Inflammatory macrophage treated with lipopolysaccharide for 4 hours (primary cell): Measurements from ENCODE around the gene DHX15.

Source experiments
- DNase-seq: peaks from one replicate; pipeline ENCODE4 v3.0.0-alpha.2; 2020

Gene DHX15

DNA sequence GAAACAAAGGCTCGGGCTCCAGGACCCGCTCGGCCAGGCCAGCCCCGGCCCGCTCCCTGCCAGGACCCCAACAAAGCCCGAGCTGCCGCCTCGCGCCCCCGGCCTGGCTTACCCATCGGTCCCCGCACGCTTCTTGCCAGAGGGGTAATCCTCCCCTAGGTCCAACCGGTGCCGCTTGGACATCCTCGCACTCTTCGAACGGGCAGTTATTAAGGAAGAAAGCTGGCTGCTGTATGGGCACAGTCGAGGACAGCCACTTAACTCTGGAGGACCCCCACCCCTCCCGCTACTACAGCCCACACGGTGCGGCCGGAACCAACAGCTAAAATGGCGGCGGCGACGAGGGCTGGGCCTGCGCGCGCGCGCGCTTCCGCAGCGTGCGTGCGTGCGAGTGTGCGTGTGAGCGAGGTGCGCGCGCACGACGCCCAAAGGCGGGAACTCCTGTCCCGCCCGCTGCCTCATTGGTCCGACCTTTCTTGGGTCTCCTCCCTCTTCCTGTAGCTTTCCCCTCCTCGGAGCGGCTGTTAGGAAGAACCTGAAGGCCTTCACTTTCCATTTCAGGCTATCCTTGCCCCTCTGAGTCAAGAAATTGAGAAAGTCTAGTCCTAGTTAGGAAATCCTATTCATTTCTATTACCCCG, at the start of gene DHX15:
Gene DHX15, minus strand, starts transcription at position 344 of the 640 bp plus-strand sequence. Its CDS starts 161 bp downstream, at position 183.
- peak; percentile 100 for DNase-seq

DNA sequence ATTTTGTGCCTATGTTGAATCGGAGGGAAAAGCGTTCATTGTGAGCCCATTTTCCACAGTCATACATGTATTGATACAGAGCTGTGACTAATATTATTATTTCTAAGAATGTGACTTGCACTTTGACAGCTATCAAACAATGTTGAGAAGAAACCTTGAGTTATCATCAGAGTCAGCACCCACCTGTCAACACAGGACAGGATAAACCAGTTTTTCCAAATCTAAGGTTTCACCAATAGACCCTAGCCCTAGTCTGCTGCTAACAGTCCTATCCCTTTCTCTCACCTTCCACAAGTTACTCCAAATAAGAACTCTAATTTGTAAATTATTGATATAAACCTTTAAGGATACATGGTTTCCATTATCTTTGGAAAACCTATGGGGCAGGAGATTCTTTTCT, 47.7 kb upstream of the DHX15 start:
- no peak for DNase-seq

- no peak for DNase-seq
Observed at GRCh38 chr4:24630937-24631336, 46.6 kb upstream of the DHX15 start.

- DNase-seq, result no peak
Observed at GRCh38 chr4:24625091-24625490, 40.7 kb upstream of the DHX15 start.

GRCh38 chr4:24624381-24624780, 40.0 kb upstream of the DHX15 start:
- no peak for DNase-seq

DNA sequence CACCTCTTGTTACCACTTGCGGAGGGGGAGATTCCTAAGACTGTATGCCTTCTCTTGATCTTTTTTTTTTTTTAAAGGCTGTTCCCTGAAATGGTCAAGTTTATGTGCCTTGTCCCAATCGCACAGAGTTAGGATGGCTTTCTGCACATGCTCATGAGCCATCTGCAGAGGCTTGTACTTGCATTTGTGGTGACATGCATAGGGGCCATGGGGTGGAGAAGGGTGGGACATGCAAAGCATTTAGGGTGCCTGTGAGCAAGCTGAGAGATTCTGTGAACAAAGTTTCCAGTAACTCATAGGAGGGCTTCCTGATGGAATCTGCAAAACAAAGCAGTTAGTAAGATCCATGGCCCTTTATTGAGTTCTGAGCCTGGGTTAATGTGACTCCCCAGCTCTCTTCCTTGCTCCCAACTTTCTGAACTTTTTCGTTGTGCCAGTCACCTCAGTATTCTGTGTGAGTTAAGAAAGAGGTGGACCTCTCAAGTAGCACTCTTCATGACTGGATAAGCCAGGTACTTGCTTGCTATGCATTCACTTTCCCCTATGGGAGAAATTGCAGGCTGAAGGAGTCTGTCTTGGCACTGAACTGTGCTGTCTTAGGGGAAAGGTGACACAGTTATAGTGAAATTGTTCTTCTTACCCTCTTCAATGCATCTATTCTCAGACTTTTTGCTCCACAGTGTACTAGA, 37.9 kb upstream of the DHX15 start:
- DNase-seq, result no peak

- DNase-seq, result no peak
Observed at GRCh38 chr4:24615977-24616376, 31.6 kb upstream of the DHX15 start.

- no peak for DNase-seq
Observed at GRCh38 chr4:24614881-24615280, 30.5 kb upstream of the DHX15 start.

- DNase-seq, result no peak
Observed at GRCh38 chr4:24613502-24613901, 29.1 kb upstream of the DHX15 start.

- DNase-seq, result no peak
Observed at GRCh38 chr4:24611575-24611974, 27.2 kb upstream of the DHX15 start.

- no peak for DNase-seq
Observed at GRCh38 chr4:24607334-24607733, 23.0 kb upstream of the DHX15 start.

DNA sequence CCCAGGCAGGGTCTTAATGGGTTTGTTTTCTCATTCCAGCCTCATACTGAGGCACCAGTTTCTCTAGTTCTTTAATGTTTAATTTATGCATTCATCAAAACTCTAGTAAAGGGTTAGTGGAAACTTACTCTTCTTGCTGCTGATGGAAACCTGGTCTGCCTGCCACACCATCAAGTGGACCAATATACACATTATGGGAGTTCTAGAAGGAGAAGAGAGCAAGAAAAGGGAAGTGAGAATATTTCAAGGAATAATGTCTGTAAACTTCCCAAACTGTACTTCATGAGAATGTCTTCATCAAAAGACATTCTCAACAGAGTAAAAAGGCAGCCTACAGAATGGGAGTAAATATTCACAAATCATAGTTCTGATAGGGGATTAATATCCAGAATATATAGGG, 20.9 kb upstream of the DHX15 start:
- DNase-seq, result peak; percentile 67

GRCh38 chr4:24604558-24605214, 20.3 kb upstream of the DHX15 start:
- peak; percentile 23 for DNase-seq

DNA sequence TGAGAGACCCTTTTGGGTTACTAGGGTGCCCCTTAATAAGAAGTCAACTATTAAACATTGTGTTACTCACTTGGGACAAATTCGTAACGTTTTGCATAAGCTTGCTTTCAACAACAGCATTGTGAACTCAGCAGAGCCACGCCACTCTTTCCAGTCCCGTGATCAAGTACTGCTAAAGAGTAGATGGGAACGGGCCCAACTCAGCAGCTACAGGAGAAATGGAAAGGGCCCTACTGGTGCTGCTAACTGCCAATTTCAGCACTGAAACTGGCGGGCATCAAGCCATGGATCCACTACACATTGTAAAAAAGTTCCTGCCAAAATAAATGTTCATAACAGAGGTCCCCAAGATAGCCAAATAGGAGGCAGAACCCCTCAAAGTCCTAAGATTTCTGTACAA, 19.0 kb upstream of the DHX15 start:
- DNase-seq, result no peak

DNA sequence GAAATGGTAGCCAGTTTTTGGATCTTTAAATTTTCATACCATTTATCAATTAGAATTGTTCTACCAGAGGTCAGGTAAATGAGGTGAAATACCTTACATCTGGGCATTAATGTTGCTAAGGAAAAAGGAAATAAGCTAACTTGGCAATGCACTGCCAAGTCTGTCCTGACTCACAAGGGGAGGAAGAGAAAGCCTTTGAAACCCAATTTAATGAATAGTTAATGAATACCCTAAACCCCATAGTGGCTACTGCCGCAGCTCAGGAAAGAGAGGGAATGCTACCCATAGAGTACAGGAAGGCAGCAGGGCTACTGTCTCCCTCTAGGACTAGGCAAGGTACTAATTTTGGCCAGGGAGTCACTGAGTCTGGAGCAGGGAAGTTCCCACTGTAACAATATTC, 16.8 kb upstream of the DHX15 start:
- DNase-seq, result no peak

DNA sequence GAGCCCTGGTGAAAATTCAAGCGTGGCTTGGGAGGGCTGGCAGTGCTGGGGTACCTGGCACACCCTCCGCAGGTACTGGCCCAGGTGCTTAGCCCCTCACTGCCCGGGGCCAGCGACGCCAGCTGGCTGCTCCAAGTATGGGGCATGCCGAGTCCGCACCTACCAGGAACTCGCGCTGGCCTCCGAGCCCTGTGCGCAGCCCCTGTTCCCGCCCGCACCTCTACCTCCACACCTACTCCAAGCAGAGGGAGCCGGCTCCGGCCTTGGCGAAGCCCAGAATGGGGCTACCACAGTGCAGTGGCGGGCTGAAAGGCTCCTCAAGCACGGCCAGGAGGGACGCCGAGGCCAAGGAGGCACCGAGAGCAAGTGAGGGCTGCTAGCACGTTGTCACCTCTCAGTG, 14.9 kb upstream of the DHX15 start:
- no peak for DNase-seq

- DNase-seq, result no peak
Observed at GRCh38 chr4:24598025-24598424, 13.7 kb upstream of the DHX15 start.

GRCh38 chr4:24595659-24596058, 11.3 kb upstream of the DHX15 start:
- no peak for DNase-seq

- no peak for DNase-seq
Observed at GRCh38 chr4:24594887-24595286, 10.5 kb upstream of the DHX15 start.

- no peak for DNase-seq
Observed at GRCh38 chr4:24589448-24589847, 5.1 kb upstream of the DHX15 start.

GRCh38 chr4:24588216-24588954, 4.0 kb upstream of the DHX15 start:
- no peak for DNase-seq

DNA sequence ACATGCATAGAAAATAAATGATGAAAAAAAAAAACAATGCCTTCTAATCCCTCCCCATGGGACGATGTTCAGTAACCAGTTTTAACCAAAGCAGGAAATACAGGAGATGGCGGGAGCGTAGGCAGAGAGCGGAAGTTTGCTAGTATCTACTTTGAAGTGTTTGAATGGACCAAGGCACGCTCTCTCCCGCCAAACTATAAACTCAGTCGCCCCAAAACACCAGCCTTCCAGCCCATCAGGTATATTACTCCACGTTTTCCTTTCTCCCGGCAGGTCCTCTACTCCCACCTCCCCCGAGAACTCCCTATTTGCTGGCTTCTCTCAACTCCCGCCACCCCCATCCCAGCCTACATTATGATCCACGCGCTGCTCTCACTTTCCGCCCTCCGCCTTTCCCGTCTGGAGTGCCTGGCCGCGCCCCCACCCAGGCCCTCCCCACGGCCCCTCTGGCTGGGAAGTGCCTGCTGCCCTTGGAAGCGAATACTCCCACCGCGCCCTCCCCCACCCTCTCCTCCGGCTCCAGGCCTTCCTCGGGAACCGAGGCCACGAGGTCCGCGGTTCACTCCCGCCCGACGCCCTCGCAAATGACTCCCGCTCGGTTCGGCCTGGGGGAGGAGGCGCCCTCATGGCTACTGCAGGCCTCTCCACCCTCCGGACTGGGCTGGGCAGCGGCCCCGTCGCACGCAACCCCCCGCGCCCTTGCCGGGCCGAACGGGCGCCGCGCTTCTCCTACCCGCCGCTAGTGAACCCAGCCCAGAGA, 723 bp downstream of the DHX15 start:
- DNase-seq, result peak; percentile 73
